Measurements from ENCODE around the gene SHD. TPM values are rescaled to one million over a fixed set of nuclear protein-coding genes. Genes with fewer than 3 reads are reported as not detected.

SHD gene
- total RNA-seq, 1 experiment from 2014 or later = 2.0 TPM

- Histone ChIP-seq H3K9me2 (ENCODE audit: insufficient read depth) (no peaks in the 10 kb centered on the region), H3K27me3 (ENCODE audit: insufficient read depth, low read length) (no peaks in the 10 kb centered on the region), H3K4me1 (ENCODE audit: control insufficient read depth in 1 of 2, insufficient read depth in 2 of 2, low read length in 2 of 2) (peaks cover 7 to 18% of the 10 kb centered on the region in 2 experiments), H4K20me1 (ENCODE audit: insufficient read depth) (no peaks in the 10 kb centered on the region), H3K9me3 (ENCODE audit: control insufficient read depth in 1 of 2, insufficient read depth in 1 of 2, low read depth in 1 of 2, low read length in 2 of 2) (no peaks in the 10 kb centered on the region), H3K79me2 (ENCODE audit: insufficient read depth, low read length) (no peaks in the 10 kb centered on the region; the same call in 1 of the 2 replicates), H3K4me2 (ENCODE audit: low read length) (no peak overlapping the region), H2AFZ (ENCODE audit: low read depth, low read length, poor library complexity, severe bottlenecking) (no peak overlapping the region), H3K36me3 (ENCODE audit: control insufficient read depth in 1 of 2, insufficient read depth in 2 of 2, low read length in 2 of 2) (no peaks in the 10 kb centered on the region), H3K9ac (ENCODE audit: low read length) (no peak overlapping the region), H3K27ac (ENCODE audit: low read depth, low read length) (no peak overlapping the region), H3K4me3 (replicated peaks in 1 of 2; ENCODE audit: low read depth in 1 of 2, low read length in 2 of 2) (no peak overlapping the region)
- TF ChIP-seq POLR2A (IDR thresholded peaks at IDR 0.05; ENCODE audit: borderline replicate concordance, extremely low read depth, insufficient read depth, insufficient read length) = no peak
- no TSS peak for BruUV-seq (replicated peaks)
- DNase-seq (ENCODE audit: low read depth, low spot score) (no peak), ATAC-seq (no peak)
- POLR2A ChIA-PET = no interaction called here
- intact Hi-C loops (cut with micrococcal nuclease) = no loop called here
- RAD21 ChIA-PET (ENCODE audit: low non-redundant PET in 1 of 2, low total read pairs in 2 of 2, uncharacterized antibody in 2 of 2, unreplicated experiment in 2 of 2) = no interaction called here
- CTCF ChIA-PET = no interaction called here
Measured at GRCh38 chr19:4324228-4324627, 45.2 kb downstream of the SHD start.

- no peak overlapping the region for H3K9ac ChIP-seq (ENCODE audit: low read length)
- RAD21 ChIA-PET (ENCODE audit: low non-redundant PET in 1 of 2, low total read pairs in 2 of 2, uncharacterized antibody in 2 of 2, unreplicated experiment in 2 of 2) = no interaction called here
- no peaks in the 10 kb centered on the region for H3K36me3 ChIP-seq (ENCODE audit: control insufficient read depth in 1 of 2, insufficient read depth in 2 of 2, low read length in 2 of 2)
- no peak overlapping the region for H2AFZ ChIP-seq (ENCODE audit: low read depth, low read length, poor library complexity, severe bottlenecking)
- no peak for ATAC-seq
- no peak for DNase-seq (ENCODE audit: low read depth, low spot score)
- intact Hi-C loops (cut with micrococcal nuclease) = no loop called here
- no peak overlapping the region for H3K4me2 ChIP-seq (ENCODE audit: low read length)
- H3K9me2 ChIP-seq (ENCODE audit: insufficient read depth) = no peaks in the 10 kb centered on the region
- no peaks in the 10 kb centered on the region for H3K27me3 ChIP-seq (ENCODE audit: insufficient read depth, low read length)
- no peaks in the 10 kb centered on the region; the same call in 1 of the 2 replicates for H3K79me2 ChIP-seq (ENCODE audit: insufficient read depth, low read length)
- POLR2A ChIA-PET = no interaction called here
- peaks cover 7 to 20% of the 10 kb centered on the region in 2 experiments for H3K4me1 ChIP-seq (ENCODE audit: control insufficient read depth in 1 of 2, insufficient read depth in 2 of 2, low read length in 2 of 2)
- H4K20me1 ChIP-seq (ENCODE audit: insufficient read depth) = no peaks in the 10 kb centered on the region
- CTCF ChIA-PET = no interaction called here
- TF ChIP-seq POLR2AphosphoS5 (IDR thresholded peaks at IDR 0.05; ENCODE audit: low read depth, low read length) (no peak), SP1 (IDR thresholded peaks at IDR 0.05; ENCODE audit: low read depth) (no peak), EZH2phosphoT487 (IDR thresholded peaks at IDR 0.05; ENCODE audit: borderline replicate concordance) (no peak), CTCF (IDR thresholded peaks at IDR 0.05 in 2 of 3, conservative IDR thresholded peaks at IDR 0.05 in 1 of 3; ENCODE audit: borderline replicate concordance in 1 of 3, insufficient read depth in 1 of 3, low read depth in 2 of 3, low read length in 2 of 3) (no peak)
- H3K4me3 ChIP-seq (replicated peaks in 1 of 2; ENCODE audit: low read depth in 1 of 2, low read length in 2 of 2) = no peak overlapping the region
- no TSS peak for BruUV-seq (replicated peaks)
- H3K27ac ChIP-seq (ENCODE audit: low read depth, low read length) = no peak overlapping the region
- no peaks in the 10 kb centered on the region for H3K9me3 ChIP-seq (ENCODE audit: control insufficient read depth in 1 of 2, insufficient read depth in 1 of 2, low read depth in 1 of 2, low read length in 2 of 2)
Measured at GRCh38 chr19:4326215-4326836, 47.3 kb downstream of the SHD start.

Measured in HCT116 (cell line).